Memory B cell (primary cell): Measurements from ENCODE around the gene CRTC3.

ENCODE experiments used
- ATAC-seq: fragments of 150-1000 bp; cut with Tn5 transposase; 2 replicates; pipeline ENCODE4 v1.10.0; 2021; ENCODE audit warnings: low read depth, mild to moderate bottlenecking, moderate library complexity
- DNase-seq, 2 donors: peaks; one replicate each; pipeline ENCODE4 v3.0.0; 2022; ENCODE audit warnings: low spot score in 2 of 2
- H3K27ac Mint-ChIP-seq: one replicate; pipeline ENCODE4 v1.8.0; 2022; ENCODE audit warnings: mild to moderate bottlenecking, moderate library complexity, mixed read lengths
- H3K27me3 Mint-ChIP-seq: one replicate; pipeline ENCODE4 v1.8.0; 2022; ENCODE audit warnings: mixed read lengths
- H3K36me3 Mint-ChIP-seq: one replicate; pipeline ENCODE4 v1.8.0; 2022; ENCODE audit warnings: mild to moderate bottlenecking, mixed read lengths
- H3K4me1 Mint-ChIP-seq: one replicate; pipeline ENCODE4 v1.8.0; 2022; ENCODE audit warnings: mixed read lengths
- H3K4me3 Mint-ChIP-seq: one replicate; pipeline ENCODE4 v1.8.0; 2022; ENCODE audit warnings: mild to moderate bottlenecking, moderate library complexity, mixed read lengths
- H3K9me3 Mint-ChIP-seq: one replicate; pipeline ENCODE4 v1.8.0; 2022; ENCODE audit warnings: mixed read lengths

The CRTC3 gene

DNA sequence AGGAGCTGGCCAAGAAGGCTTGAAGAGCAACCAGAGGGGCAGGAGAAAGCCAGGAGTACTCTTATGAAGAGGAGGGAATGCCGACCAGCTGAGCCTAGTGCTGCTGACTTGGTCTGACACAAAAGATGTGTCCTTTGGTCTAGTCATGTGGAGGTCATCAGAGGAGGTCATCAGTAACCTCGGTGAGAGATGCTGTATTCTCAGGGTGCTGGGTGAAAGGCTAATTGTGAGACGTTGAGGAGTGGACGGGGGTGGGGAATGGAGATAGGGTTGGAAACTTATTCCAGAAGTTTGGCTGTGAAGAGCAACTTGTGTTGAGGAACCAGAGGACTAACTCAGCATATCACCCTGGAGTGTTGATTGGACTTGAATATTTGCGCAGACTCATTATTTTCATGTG is 5.5 kb downstream of the CRTC3 start:
- DNase-seq (no peak), ATAC-seq (no peak)
- Mint-ChIP-seq H3K27ac (peak overlapping the region; percentile 83), H3K4me3 (no peak overlapping the region), H3K27me3 (no peaks in the 10 kb centered on the region), H3K4me1 (peaks cover 37% of the 10 kb centered on the region), H3K36me3 (peaks cover 13% of the 10 kb centered on the region), H3K9me3 (no peaks in the 10 kb centered on the region)

DNA sequence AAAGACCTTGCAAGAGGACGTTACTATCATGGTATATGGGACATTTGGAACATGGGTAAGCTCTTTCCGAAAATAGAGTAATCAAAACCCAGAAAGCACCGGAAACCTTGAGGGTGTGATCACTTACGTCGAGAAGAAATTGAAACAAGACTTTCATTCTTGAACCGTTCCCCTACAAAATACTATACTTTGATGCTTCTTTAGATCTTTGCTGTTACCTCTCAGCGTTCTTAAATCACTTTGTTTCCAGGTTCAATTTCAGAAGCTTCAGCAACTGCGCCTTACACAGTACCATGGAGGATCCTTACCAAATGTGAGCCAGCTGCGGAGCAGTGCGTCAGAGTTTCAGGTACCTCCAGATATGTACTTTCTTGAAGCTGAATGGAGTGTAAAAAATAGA is 10.1 kb downstream of the CRTC3 start:
- Mint-ChIP-seq H3K4me3 (no peak overlapping the region), H3K27me3 (no peaks in the 10 kb centered on the region), H3K9me3 (no peaks in the 10 kb centered on the region), H3K27ac (no peak overlapping the region), H3K4me1 (peaks cover 20% of the 10 kb centered on the region), H3K36me3 (peaks cover 16% of the 10 kb centered on the region)
- ATAC-seq (no peak), DNase-seq (no peak)

DNA sequence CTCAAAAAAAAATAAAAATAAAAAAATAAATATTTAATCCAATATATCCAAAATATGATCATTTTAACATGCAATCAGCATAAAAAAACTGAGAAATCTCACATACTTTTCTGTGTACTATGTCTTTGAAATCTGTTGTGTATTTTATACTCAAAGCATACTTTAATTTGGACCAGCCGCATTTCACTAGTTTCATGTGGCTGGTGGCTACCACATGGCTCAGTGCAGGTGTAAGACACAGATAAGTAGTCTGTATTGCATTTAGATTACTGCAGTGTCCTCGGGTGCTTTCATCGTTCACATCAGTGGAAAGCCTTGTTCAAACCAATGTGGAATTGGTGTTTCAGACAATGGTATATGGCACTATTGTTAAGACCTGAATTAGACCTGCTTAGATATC is 11.0 kb downstream of the CRTC3 start:
- Mint-ChIP-seq H3K4me1 (peaks cover 15% of the 10 kb centered on the region), H3K27ac (no peak overlapping the region), H3K36me3 (peaks cover 16% of the 10 kb centered on the region), H3K9me3 (no peaks in the 10 kb centered on the region), H3K27me3 (no peaks in the 10 kb centered on the region), H3K4me3 (no peak overlapping the region)
- DNase-seq (no peak), ATAC-seq (no peak)

DNA sequence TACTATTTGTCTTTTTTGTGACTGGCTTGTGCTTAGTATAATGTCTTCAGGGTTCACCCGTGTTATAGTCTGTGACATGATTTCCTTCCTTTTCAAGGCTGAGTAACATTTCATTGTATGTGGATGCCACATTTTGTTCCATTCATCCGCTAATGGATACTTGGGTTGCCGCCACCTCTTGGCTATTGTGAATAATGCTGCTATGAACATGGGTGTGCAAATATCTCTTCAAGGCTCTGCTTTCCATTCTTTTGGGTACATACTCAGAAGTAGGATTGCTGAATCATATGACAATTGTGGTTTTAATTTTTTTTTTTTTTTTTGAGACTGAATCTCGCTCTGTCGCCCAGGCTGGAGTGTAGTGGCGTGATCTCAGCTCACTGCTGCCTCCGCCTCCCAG is 15.4 kb downstream of the CRTC3 start:
- Mint-ChIP-seq H3K36me3 (peaks cover 10% of the 10 kb centered on the region), H3K27ac (no peak overlapping the region)

DNA sequence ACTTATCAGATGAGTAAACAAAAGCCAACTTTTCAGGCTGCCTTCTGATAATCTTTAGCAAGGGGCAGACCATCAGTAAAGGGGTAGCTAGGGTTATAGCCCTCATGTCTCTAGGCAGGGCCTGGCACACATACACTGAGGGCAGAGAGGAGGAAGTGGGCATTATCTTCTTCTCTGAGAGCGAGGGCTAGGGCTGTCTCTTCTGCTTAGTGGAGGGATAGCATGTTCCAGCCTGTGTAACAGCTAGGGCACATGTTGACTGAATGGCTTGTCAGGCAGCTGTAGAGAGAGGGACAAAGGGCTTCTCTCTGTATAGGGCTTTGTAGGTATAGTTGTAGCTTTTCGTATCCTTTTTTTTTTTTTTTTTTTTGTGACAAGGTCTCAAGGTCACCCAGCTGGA is 17.8 kb downstream of the CRTC3 start:
- H3K9me3 Mint-ChIP-seq = no peaks in the 10 kb centered on the region
- no peak overlapping the region for H3K4me3 Mint-ChIP-seq
- no peak for DNase-seq
- no peaks in the 10 kb centered on the region for H3K27me3 Mint-ChIP-seq
- H3K36me3 Mint-ChIP-seq = peaks cover 8% of the 10 kb centered on the region
- H3K4me1 Mint-ChIP-seq = peaks cover 30% of the 10 kb centered on the region
- H3K27ac Mint-ChIP-seq = no peak overlapping the region
- peak; percentile 51 for ATAC-seq

More for the DNA sequence above, 15.4 kb downstream of the CRTC3 start:
- Mint-ChIP-seq H3K4me1 (peaks cover 16% of the 10 kb centered on the region), H3K27me3 (no peaks in the 10 kb centered on the region), H3K4me3 (no peak overlapping the region), H3K9me3 (no peaks in the 10 kb centered on the region)
- ATAC-seq (no peak), DNase-seq (no peak)

DNA sequence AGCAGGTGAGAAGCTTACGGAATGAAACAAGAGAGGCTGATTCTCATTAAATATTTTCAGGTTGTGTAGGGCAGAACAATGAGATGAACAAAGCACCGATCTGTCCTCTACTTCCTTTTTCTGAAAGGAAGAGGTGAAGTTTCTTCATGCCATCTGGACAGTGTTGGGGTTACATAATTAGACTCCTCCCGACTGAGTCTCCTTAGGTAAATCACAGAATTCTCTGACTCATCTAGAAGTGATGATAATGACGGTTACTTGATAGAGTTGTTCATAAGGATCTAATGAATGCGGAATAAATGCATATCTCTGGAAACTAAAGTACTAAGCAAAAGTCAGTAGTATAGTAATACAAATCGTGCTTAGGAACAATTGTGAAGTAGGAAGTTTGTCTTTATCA is 21.2 kb downstream of the CRTC3 start:
- ATAC-seq = peak; percentile 92
- Mint-ChIP-seq H3K36me3 (peaks cover 2% of the 10 kb centered on the region), H3K27me3 (no peaks in the 10 kb centered on the region), H3K4me1 (peaks cover 26% of the 10 kb centered on the region), H3K4me3 (peak overlapping the region; percentile 64), H3K27ac (peak overlapping the region; percentile 80), H3K9me3 (no peaks in the 10 kb centered on the region)
- peak in 1 of 2 donors; percentile 36 for DNase-seq

DNA sequence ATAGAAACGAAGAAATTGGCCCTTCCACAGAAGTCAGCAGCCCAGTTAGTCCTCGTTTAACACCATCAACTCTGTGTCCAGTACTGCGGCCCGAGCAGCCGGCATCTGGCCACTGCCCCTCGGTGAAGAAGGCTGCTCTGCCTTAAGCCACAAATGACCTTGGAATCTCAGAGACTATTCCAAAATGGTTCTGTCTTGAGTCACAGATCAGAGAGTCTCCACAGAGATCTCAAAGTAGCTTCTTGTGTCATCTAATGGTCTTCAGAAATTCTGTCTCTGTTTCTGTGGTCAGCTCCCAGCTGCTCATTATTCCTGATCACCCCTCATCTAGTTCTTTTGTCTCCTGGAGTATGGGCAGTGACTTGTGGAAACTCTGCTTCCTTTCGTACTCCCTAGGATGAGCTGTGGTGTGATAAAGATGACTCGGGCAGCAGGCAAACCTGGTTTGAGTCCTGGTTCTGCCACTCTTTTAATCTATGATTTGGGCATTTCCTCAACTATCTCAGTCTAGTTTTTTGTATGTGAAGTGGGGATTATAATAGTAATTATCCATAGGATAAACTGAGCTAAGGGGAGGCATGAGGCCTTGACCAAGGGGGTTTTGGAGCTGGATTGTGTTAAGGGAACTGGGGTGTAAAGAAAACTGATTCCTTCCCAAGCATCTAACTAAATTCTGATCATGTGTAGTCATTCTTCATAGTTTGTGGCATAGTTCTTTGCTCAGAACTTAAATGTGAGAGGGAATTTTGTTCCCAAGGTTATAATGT is 22.6 kb downstream of the CRTC3 start:
- H3K9me3 Mint-ChIP-seq = no peaks in the 10 kb centered on the region
- peaks cover 27% of the 10 kb centered on the region for H3K4me1 Mint-ChIP-seq
- DNase-seq (no peak), ATAC-seq (no peak)
- no peak overlapping the region for H3K4me3 Mint-ChIP-seq
- H3K27ac Mint-ChIP-seq = peak overlapping the region; percentile 58
- no peaks in the 10 kb centered on the region for H3K27me3 Mint-ChIP-seq
- peaks cover 2% of the 10 kb centered on the region for H3K36me3 Mint-ChIP-seq

DNA sequence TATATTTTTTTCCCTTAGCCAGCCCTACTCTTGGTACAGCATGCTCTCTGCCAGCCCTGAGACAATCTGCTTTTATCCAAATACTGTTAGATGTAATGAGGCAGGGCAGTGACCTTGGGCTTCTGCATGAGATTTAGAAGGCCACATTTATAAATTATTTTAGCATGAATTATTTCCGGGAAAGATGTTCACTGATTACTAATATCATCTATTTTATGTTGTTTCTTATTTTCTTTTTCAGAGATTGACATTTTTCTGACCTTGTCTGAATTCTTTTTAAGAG is 23.1 kb downstream of the CRTC3 start:
- Mint-ChIP-seq H3K9me3 (no peaks in the 10 kb centered on the region), H3K27ac (no peak overlapping the region), H3K36me3 (peaks cover 2% of the 10 kb centered on the region), H3K4me1 (peaks cover 29% of the 10 kb centered on the region), H3K27me3 (no peaks in the 10 kb centered on the region), H3K4me3 (no peak overlapping the region)
- ATAC-seq (no peak), DNase-seq (no peak)

DNA sequence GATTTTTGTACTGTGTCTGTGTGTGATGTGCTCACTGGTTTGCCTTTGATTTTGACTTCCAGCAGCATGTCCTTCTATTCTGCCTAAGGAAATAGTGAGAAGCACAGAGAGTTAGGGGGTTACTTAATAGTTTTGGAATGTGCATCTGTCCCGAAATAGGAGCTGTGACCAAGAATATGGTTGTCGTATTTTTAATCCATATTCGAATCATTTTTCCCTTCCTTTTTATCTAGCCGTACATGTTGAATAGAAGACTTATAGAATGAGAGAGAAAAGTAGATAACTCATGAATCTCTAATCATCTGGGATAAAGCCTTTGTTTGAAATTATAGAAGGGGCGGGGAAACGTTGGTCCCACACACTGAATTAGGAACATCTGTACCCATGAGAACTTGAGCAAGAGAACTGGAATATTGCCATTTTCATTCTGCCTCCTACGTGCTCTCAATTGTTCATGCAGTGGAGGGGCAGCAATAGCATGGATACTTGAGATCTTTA is 23.6 kb downstream of the CRTC3 start:
- Mint-ChIP-seq H3K36me3 (peaks cover 3% of the 10 kb centered on the region), H3K4me1 (peaks cover 31% of the 10 kb centered on the region)

DNA sequence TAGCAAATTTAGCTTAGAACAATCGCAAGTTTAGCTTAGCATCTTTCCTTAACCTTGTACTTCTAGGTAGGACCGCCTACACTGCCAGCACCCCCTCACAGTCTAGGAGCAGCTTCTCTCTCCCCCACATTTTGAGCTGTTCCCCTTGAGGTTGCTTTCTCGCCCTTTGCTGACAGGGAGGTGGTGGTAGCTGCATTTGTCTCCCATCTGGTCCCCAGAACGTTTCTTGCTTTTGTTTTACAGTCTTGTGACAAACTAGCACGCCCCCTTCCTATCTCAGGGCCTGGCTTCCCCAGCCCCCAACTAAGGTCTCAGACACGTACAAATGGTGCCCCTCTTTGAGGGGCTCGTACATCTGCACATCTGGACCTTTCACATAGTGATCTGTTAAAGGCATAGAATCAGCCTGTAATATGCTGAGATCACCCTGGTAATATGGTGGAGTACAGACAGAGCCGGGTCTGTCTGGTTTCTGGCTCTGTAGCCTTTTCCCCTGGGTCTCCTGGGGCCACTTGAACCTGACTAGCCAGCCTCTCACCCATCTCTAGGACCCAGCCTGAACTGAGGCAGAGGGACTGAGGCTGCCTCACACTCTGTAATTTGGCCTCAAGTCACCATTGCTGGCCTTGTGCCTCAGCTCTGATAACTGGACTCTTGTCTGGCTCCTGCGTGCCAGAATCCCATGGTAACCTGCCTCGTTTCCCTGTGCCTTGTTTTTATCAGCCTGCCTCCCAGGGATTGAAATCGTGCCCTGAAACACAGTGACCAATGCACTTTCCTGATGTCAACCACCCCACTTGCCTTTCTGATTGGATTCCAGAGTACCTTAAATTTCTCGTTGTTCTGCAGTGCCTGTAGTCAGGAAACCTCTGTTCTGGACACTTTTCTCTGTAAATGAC is 27.7 kb downstream of the CRTC3 start:
- Mint-ChIP-seq H3K4me3 (no peak overlapping the region), H3K9me3 (no peaks in the 10 kb centered on the region), H3K27ac (no peak overlapping the region), H3K27me3 (no peaks in the 10 kb centered on the region), H3K4me1 (peaks cover 34% of the 10 kb centered on the region), H3K36me3 (peaks cover 6% of the 10 kb centered on the region)
- ATAC-seq (no peak), DNase-seq (no peak)

More for the DNA sequence above, 23.6 kb downstream of the CRTC3 start:
- ATAC-seq (no peak), DNase-seq (no peak)
- Mint-ChIP-seq H3K4me3 (no peak overlapping the region), H3K9me3 (no peaks in the 10 kb centered on the region), H3K27ac (no peak overlapping the region), H3K27me3 (no peaks in the 10 kb centered on the region)

DNA sequence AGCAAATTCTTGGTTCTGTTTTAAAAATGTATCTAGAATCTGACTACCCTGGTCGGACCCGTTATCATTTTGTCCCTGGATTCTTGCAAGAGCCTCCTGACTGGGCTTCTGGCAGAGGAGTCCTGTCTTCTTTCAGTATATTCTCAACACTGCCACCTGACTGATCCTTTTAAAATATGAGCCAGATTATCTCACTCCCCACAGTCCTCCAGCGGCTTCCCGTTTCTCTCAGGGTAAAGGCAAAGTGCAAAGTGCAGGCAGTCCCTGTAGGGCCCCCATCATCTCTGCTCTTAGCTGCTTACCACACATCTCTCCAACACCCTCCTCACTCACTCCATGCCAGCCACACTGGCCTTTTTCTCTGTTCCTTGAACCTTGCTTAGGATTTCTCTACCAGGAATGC is 28.4 kb downstream of the CRTC3 start:
- no peaks in the 10 kb centered on the region for H3K9me3 Mint-ChIP-seq
- H3K27me3 Mint-ChIP-seq = no peaks in the 10 kb centered on the region
- no peak for ATAC-seq
- no peak overlapping the region for H3K27ac Mint-ChIP-seq
- H3K4me1 Mint-ChIP-seq = peaks cover 36% of the 10 kb centered on the region
- H3K36me3 Mint-ChIP-seq = peaks cover 6% of the 10 kb centered on the region
- DNase-seq = no peak
- H3K4me3 Mint-ChIP-seq = no peak overlapping the region

DNA sequence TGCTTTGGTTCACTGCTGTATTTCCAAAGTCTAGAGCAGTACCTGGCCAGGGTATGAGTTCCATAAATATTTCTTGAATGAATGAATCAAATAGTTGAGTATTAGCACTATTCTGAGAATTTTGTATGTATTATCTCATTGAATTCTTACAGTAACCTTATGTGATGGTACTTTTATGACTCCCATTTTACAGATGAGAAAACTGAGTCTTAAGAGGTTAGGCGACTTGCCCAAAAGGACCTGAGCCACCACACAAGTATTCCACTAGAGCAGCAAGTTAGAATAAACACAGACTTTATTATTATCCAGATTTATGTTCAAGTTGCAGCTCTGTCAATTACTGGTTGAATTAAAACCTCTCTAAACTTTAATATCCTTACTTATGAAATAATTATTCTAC is 29.4 kb downstream of the CRTC3 start:
- no peaks in the 10 kb centered on the region for H3K27me3 Mint-ChIP-seq
- H3K36me3 Mint-ChIP-seq = peaks cover 6% of the 10 kb centered on the region
- no peaks in the 10 kb centered on the region for H3K9me3 Mint-ChIP-seq
- H3K4me3 Mint-ChIP-seq = no peak overlapping the region
- no peak for DNase-seq
- H3K27ac Mint-ChIP-seq = no peak overlapping the region
- H3K4me1 Mint-ChIP-seq = peaks cover 40% of the 10 kb centered on the region
- ATAC-seq = no peak

DNA sequence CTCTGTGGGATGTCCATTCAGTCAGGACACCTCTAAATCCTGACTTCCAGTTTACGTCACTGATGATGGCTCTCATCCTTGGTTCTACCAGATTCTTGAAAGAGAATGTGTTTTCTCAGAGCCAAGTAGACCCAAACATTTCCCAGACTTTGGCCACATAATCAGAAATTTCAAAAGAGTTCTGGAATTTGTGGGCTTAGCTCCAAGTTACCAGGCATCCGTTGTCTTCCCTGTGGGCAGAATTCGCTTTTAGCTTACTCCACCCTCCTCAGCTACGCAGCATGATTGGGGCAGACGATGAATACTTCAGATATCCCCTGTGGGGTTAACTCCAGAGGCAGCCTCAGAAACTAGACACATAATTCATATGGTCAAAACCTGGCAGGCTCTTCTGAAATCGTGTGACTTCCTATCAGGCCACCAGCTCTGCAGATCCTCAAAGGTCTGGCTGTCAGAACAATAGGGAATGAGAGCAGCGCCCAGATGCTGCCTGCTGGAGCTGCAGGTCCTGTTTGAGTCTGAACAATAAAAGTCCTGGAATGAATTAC is 30.6 kb downstream of the CRTC3 start:
- H3K27me3 Mint-ChIP-seq = no peaks in the 10 kb centered on the region
- DNase-seq = no peak

More for the DNA sequence above, 30.6 kb downstream of the CRTC3 start:
- ATAC-seq = no peak
- Mint-ChIP-seq H3K27ac (no peak overlapping the region), H3K4me1 (peaks cover 46% of the 10 kb centered on the region), H3K9me3 (no peaks in the 10 kb centered on the region), H3K4me3 (no peak overlapping the region), H3K36me3 (peaks cover 6% of the 10 kb centered on the region)
